Bronchial epithelial cell (primary cell): Measurements from ENCODE around the gene GCNA. TPM values are rescaled to one million over a fixed set of nuclear protein-coding genes. Genes with fewer than 3 reads are reported as not detected.
"Not testable (repeated sequence)": the region's sequence is repeated elsewhere in the genome, so short reads cannot be mapped to it uniquely, and the experiment has no call there.

ENCODE experiments used
- DNase-seq: peaks from one replicate; pipeline ENCODE4 v3.0.0-alpha.2; 2010; ENCODE audit warnings: low read depth
- FAIRE-seq: peaks from 2 replicates; lab custom pipeline; 2011; peaks lifted over from hg19 to GRCh38; lab: Jason Lieb, UNC
- H3K27me3 ChIP-seq: 2 replicates; pipeline ENCODE4 v1.5.1; 2011; ENCODE audit warnings: low read length; ENCODE audit not compliant: control insufficient read depth, insufficient read depth
- H3K36me3 ChIP-seq: 2 replicates; pipeline ENCODE4 v1.5.1; 2011; ENCODE audit warnings: low read length; ENCODE audit not compliant: control insufficient read depth, insufficient read depth
- H3K4me3 ChIP-seq: 2 replicates; pipeline ENCODE4 v1.5.1; 2011; ENCODE audit warnings: mild to moderate bottlenecking, low read depth, low read length, control low read depth
- CTCF ChIP-seq: IDR thresholded peaks from 2 replicates; pipeline ENCODE4 v1.5.1; 2011; ENCODE audit warnings: mild to moderate bottlenecking, moderate library complexity, low read length, control low read depth, inconsistent platforms; ENCODE audit not compliant: insufficient read depth, severe bottlenecking
- total RNA-seq: library from RNA; depleted of rRNA; stranded (reverse); fragments of >200 nt; gene quantifications from 2 replicates; pipeline ENCODE4 v1.2.1, GENCODE V29; 2014

Gene GCNA
- total RNA-seq, 1 donor from 2014 or later = 1.6 TPM

GRCh38 chrX:71604141-71604540 is 25.9 kb downstream of the GCNA start:
- peaks cover 9% of the 10 kb centered on the region for H3K36me3 ChIP-seq
- DNase-seq (no peak), FAIRE-seq (no peak)

GRCh38 chrX:71604796-71605568 is 26.7 kb downstream of the GCNA start:
- DNase-seq = no peak
- no peak for FAIRE-seq
- Histone ChIP-seq H3K36me3 (peaks cover 13% of the 10 kb centered on the region), H3K4me3 (no peak overlapping the region), H3K27me3 (no peaks in the 10 kb centered on the region)
- no peak for TF ChIP-seq CTCF

More at GRCh38 chrX:71604141-71604540, 25.9 kb downstream of the GCNA start:
- Histone ChIP-seq H3K27me3 (no peaks in the 10 kb centered on the region), H3K4me3 (no peak overlapping the region)
- TF ChIP-seq CTCF = no peak

DNA sequence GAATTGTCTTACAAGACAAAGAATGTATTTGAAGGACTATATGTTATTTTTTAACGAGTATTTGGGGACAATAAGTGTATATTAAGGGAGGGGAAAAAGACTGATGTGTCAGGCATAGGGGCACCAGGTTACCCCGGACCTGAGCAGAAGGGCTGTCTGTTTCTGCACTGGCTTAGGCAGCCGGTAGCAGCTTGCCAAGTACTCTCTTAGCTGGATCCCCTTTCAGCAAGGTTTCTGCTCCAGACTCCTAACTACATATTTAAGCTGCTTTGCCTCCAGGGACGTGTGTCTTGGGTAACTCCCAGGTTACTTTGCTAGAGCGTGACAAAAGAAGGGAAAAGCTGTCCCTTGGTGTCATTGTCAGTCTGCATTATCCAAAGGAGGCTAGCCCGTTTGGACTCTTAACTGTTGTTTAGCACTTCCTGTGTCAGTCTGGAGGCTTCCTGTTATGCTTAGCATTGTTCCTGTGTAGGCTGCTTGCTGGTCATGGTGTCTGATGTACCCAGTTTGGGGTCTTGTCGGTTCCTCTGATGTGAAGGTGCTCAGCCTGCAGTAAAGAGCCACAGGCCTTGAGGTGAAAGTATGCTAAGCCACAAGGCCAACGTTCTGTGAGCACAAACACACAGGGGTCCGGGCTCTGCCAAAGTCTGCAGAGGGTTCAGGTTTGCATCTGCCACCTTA is 28.4 kb downstream of the GCNA start:
- FAIRE-seq (no peak), DNase-seq (no peak)
- no peak overlapping the region for H3K4me3 ChIP-seq
- no peaks in the 10 kb centered on the region for H3K27me3 ChIP-seq
- H3K36me3 ChIP-seq = peaks cover 15% of the 10 kb centered on the region
- no peak for TF ChIP-seq CTCF

DNA sequence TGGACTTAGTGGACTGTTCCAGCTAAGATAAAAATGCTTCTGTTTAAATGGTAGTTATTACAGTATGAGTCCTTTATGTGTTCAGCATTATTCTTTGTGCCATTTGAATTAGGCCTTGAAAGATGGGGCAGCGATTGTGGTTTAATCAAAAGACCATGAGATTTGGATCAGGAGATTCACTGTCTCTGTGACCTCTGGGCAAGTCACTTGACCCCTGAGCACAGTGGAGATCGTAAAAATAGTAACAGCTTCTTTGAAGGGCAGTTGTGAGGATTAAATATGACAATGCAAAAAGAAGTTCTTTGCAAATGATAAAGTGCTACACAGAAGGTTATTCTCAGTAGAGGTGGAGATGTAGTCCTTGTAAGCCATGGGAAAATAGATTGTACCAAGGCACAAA is 29.3 kb downstream of the GCNA start:
- no peak for TF ChIP-seq CTCF
- no peak for FAIRE-seq
- H3K36me3 ChIP-seq = peaks cover 15% of the 10 kb centered on the region

GRCh38 chrX:71609095-71609750 is 31.0 kb downstream of the GCNA start:
- Histone ChIP-seq H3K4me3 (no peak overlapping the region), H3K27me3 (no peaks in the 10 kb centered on the region), H3K36me3 (peaks cover 17% of the 10 kb centered on the region)
- no peak for TF ChIP-seq CTCF
- DNase-seq (no peak), FAIRE-seq (no peak)

More for the DNA sequence above, 29.3 kb downstream of the GCNA start:
- Histone ChIP-seq H3K27me3 (no peaks in the 10 kb centered on the region), H3K4me3 (no peak overlapping the region)
- no peak for DNase-seq

- H3K27me3 ChIP-seq, DNase-seq, FAIRE-seq, H3K4me3 ChIP-seq: not testable (repeated sequence)
- peaks cover 11% of the 10 kb centered on the region for H3K36me3 ChIP-seq
Measured at GRCh38 chrX:71611736-71612135, 33.5 kb downstream of the GCNA start.
